GM18909 (cell line): Measurements from ENCODE around the gene PRDM11.

ENCODE experiments used
- ATAC-seq: cut with Tn5 transposase; IDR thresholded peaks from one replicate; pipeline ENCODE4 v1.9.1; 2021; ENCODE audit warnings: mild to moderate bottlenecking; ENCODE audit not compliant: unreplicated experiment, poor library complexity

Gene PRDM11

DNA sequence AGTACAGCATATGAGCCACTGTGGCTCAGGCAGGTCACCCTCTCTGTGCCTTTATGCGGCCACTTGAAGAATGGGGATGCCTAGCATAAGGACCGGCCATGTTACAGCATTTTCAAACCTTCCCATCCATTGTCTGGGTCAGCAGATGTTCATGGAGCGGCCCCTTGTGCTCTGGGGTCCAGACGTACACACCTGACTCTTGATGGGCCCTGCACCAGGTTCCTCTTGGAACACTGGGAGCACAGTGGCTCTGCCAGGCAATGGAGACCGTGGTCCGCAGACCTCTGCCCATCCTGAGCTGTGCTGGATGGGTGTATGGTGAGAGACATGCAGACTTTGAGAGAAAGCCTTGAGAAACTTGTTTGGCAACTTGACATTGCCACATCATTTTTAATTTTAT lies 9.8 kb downstream of the PRDM11 start:
- ATAC-seq = no peak

- ATAC-seq = no peak
These were observed 10.3 kb downstream of the PRDM11 start for GRCh38 chr11:45156741-45157140.

GRCh38 chr11:45157247-45158209 lies 11.1 kb downstream of the PRDM11 start:
- ATAC-seq = no peak

DNA sequence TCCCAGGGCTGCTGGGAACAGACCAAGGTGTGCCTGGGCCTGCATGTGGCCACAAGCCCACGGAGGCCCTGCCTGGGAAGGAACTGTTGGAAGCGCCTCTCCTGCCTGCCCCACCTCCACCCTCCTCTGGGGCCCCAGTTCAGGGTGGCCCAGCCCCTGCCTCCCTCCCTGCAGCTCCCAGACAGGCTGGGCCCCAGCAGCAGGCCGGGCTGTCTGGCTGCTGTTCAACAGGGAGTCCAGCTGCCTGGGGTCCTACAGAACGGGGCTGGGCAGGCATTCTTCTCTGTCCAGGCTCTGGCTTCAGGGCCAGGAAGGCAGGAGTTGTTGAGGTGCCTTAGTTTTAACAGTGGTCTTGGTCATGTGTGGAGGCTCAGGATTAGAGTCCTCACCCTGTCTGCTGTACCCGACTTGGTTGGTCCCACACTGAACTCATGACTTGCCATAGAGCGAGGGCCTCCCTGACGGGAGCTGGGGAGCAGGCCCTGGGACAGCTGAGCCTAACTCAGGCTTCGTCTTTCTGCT lies 11.8 kb downstream of the PRDM11 start:
- ATAC-seq = no peak

GRCh38 chr11:45158891-45159605 lies 12.6 kb downstream of the PRDM11 start:
- no peak for ATAC-seq

GRCh38 chr11:45159781-45160365 lies 13.4 kb downstream of the PRDM11 start:
- no peak for ATAC-seq

DNA sequence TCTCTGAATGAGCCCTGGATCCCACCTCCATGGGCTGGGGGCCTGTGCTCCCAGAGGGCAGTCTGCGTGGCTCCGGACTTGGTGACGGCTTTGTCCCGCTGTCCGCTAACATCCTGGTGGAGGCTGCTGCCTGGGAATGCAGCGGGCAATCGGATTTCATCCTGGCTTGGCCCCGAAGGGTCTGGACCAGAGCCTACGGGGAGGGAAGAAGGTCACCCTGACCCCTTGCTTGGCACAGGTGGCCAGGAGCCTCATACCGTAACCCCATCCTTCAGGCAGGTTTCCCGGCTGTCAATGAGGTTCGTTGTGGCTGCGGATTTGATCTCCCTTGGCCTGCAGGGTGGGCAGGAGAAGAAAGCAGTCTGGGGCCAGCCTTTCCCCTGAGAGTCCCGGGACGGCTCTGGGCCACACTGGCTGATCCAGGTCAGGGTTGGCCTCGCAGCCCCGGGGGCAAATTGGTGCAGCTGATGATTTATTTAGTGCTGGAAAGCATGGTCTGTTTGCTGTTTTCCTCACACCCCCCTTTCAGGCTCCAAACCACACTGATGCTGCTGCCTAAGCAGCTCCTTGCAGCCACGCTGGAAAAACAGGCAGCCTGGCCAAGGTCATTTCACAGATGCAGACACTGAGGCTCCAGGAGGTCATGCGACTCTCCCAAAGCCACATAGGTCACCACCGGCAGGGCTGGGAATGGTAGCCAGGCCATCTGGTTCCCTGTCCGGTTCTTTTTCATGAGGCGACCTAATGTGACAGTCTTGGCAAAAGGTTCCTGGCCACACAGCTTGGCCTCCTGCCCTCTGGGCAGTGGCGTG lies 15.0 kb downstream of the PRDM11 start:
- ATAC-seq = no peak

DNA sequence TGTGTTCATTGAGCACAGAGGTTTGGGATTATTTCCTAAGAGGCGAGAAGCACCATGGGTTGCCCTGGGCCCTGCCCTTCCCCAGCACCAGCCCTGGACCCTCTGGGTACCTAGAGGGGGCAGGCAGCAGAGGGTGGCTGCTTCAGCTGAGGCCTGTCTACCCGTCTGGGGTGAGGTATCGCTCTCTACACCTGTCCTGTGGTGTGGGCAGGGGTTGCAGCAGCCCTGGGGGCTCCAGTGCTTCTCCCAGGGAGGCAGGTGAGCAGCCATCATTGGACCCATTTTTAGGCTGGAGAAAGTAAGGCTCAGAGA lies 15.6 kb downstream of the PRDM11 start:
- no peak for ATAC-seq

- ATAC-seq = no peak
These were observed 16.8 kb downstream of the PRDM11 start for GRCh38 chr11:45162916-45163879.

DNA sequence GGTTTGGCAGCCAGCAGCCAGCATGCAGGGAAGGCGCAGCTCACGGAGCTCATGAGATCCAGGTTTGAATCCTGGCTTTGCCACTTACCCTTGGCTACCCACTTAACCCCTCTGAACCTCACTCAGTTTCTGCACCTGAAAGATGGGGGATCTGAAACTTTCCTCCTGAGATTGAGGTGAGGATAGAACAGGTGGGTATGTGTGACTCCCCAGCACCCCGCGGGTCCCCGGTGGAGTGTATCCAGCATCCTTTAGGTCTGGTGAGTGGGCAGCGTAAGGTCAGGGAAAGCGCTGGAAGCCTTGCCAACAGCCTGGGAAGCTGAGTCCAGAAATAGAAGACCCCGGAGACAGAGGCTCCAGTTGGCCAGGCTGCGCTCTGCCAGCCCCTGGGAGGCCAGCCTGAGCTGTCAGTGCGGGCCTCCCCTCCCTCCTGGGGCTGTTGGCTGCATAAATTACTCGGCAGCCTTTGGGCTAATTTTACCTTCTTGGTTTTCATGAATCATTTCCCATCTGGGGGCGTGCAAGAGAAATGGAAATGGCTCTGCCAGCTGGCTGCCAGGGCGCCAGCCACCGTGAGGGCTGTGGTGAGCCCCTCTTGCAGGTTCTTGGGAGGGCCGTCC lies 17.6 kb downstream of the PRDM11 start:
- no peak for ATAC-seq

- ATAC-seq = no peak
These were observed 18.9 kb downstream of the PRDM11 start for GRCh38 chr11:45165386-45165785.

GRCh38 chr11:45165806-45166603 lies 19.6 kb downstream of the PRDM11 start:
- no peak for ATAC-seq

DNA sequence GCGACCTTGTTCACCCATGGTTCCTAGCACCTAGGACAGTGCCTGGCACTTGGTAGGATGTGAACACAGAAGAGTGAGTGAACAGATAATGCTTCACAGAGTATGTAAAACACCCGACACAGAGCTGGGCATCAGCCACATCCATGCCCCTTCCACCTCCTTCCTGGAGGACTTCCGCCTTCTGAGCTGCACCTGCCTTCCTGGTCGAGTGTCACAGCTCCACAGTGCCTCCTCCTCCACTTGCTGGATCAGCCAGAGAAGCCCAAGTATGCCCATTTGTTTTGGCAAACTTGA lies 20.1 kb downstream of the PRDM11 start:
- ATAC-seq = no peak

DNA sequence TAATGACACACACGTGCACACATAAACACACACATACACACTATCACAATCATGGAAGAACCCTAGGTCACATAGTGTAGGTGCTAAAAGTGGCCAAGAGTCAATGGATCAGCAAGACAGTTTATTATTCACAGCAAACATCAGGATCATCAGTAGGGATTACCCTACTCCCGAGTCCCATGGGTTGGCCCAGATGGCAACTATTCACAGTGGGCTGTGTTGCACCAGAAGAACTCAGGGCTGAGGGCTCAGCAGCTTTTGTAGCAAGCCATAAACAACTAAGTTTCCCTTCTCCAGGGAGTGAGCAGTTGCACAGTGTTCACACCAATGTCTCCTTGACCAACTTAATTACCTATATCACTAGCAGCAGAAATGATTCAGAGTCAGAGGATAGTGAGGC lies 20.8 kb downstream of the PRDM11 start:
- no peak for ATAC-seq

- no peak for ATAC-seq
These were observed 22.1 kb downstream of the PRDM11 start for GRCh38 chr11:45168366-45169130.

- no peak for ATAC-seq
These were observed 23.1 kb downstream of the PRDM11 start for GRCh38 chr11:45169310-45170072.

DNA sequence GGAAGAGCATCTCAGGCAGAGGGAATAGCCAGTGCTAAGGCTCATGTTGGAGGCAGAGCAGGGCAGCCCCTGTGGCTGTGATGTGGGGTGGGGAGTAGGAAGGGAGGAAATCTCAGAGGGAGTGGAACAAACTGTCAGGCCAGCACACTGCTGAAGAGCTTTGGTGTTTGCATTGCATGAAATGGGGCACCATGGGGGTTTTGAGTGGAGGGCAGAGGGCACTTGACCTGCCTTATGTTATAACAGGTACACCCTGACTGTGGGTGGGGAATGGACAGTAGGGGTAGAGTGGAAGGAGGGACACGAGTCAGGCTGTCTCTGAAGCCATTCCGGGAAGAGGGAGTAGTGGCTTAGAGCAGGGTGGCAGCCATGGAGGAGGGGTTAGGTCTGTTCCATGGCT lies 24.0 kb downstream of the PRDM11 start:
- ATAC-seq = no peak
